ENCODE measurements around the gene TUBGCP3. TPM values are rescaled to one million over a fixed set of nuclear protein-coding genes. Genes with fewer than 3 reads are reported as not detected.
"Not testable (repeated sequence)": the region's sequence is repeated elsewhere in the genome, so short reads cannot be mapped to it uniquely, and the experiment has no call there.

The TUBGCP3 gene
- total RNA-seq, 1 experiment from 2014 or later, result 37.3 TPM

DNA sequence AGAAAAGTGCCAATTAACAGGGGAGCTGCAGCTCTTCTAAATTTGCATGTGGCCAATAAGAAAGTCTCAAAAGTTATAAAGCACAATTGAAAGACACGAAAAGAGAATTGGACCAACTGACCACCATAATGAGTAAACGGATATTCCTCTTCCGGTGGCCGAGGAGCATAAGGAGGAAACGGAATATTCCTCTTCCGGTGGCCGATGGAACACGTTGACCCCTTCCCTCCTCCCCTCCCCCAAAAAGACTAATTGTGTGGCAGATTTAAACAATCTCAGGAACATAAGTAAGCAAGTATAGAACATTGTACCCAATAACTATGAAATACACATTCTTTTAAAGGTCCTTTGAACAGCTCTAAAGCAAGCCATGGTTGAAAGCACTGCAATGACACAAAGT is 41.2 kb upstream of the TUBGCP3 start:
- H3K4me2 ChIP-seq (ENCODE audit: insufficient read depth, insufficient read length, low read length), result no peak overlapping the region
- no peaks in the 10 kb centered on the region for H3K36me3 Mint-ChIP-seq (ENCODE audit: insufficient read depth in 1 of 3, low read depth in 3 of 3)
- no peak for DNase-seq
- TF ChIP-seq CTCF (conservative IDR thresholded peaks at IDR 0.05), result no peak
- no peak overlapping the region for H3K4ac ChIP-seq (ENCODE audit: low read depth, low read length)
- no peak overlapping the region for H3K18ac ChIP-seq (ENCODE audit: insufficient read length, low read depth, low read length)
- H3K9me3 Mint-ChIP-seq, result no peaks in the 10 kb centered on the region
- no peaks in the 10 kb centered on the region for H3K23me2 ChIP-seq (ENCODE audit: insufficient read length, low read depth, low read length, poor library complexity, severe bottlenecking)
- no peak overlapping the region for H2BK12ac ChIP-seq (ENCODE audit: insufficient read length, low read depth, low read length)
- no peak overlapping the region for H4K91ac ChIP-seq (ENCODE audit: insufficient read length, low read depth, low read length)
- H3K9ac ChIP-seq (ENCODE audit: extremely low read depth, insufficient read length, low read length), result no peak overlapping the region
- no peaks in the 10 kb centered on the region for H3K9me3 ChIP-seq (ENCODE audit: control insufficient read depth, low read depth, low read length)
- no peaks in the 10 kb centered on the region for H3K79me2 ChIP-seq (ENCODE audit: insufficient read depth, low read length)
- no peak overlapping the region for H2BK20ac ChIP-seq (ENCODE audit: low read depth, low read length, poor library complexity, severe bottlenecking)
- H2BK15ac ChIP-seq (ENCODE audit: low read depth, low read length), result no peak overlapping the region
- H3K56ac ChIP-seq (ENCODE audit: insufficient read length, low read depth, low read length), result no peak overlapping the region
- no peak overlapping the region for H2BK120ac ChIP-seq (ENCODE audit: low read depth, low read length, poor library complexity, severe bottlenecking)
- no peak overlapping the region for H3K23ac ChIP-seq (ENCODE audit: insufficient read length, low read depth, low read length)
- H2AK5ac ChIP-seq (ENCODE audit: insufficient read length, low read length), result no peak overlapping the region
- H4K8ac ChIP-seq (replicated peaks; ENCODE audit: insufficient read length, low read depth, low read length), result no peak overlapping the region
- H4K20me1 ChIP-seq (ENCODE audit: control insufficient read depth, insufficient read depth, insufficient read length), result no peaks in the 10 kb centered on the region
- no peaks in the 10 kb centered on the region for H3K79me1 ChIP-seq (ENCODE audit: insufficient read depth, low read depth, low read length, poor library complexity, severe bottlenecking)
- peaks cover 35% of the 10 kb centered on the region for H3K27me3 Mint-ChIP-seq (ENCODE audit: low read depth)
- no CpG with 5 or more reads among the region's 8 CpGs for whole genome bisulfite sequencing (ENCODE audit: extremely low coverage, insufficient read length, low lambda C conversion rate)
- H3T11ph ChIP-seq (ENCODE audit: low read length), result no peak overlapping the region
- 0 out of 4 replicates have a peak, but pooled peaks cover 0 to 2% of the 10 kb centered on the region in 2 experiments for H3K4me1 Mint-ChIP-seq
- H4K5ac ChIP-seq (ENCODE audit: insufficient read length, low read depth, low read length), result no peak overlapping the region
- no peak overlapping the region for H3K4me3 Mint-ChIP-seq
- H3K4me1 ChIP-seq (ENCODE audit: insufficient read depth, low read length), result no peaks in the 10 kb centered on the region
- no peak overlapping the region for H3K14ac ChIP-seq (ENCODE audit: insufficient read depth, low read length)
- no peak overlapping the region for H3K27ac Mint-ChIP-seq
- no peak overlapping the region for H3K27ac ChIP-seq (ENCODE audit: insufficient read length, low read depth, low read length)
- H2AFZ ChIP-seq (ENCODE audit: low read length), result no peak overlapping the region
- no peaks in the 10 kb centered on the region for H3K27me3 ChIP-seq (ENCODE audit: insufficient read depth, low read length)
- H2BK5ac ChIP-seq (ENCODE audit: insufficient read length, low read length), result no peak overlapping the region

- H3K27me3 Mint-ChIP-seq (ENCODE audit: low read depth), result peaks cover 46% of the 10 kb centered on the region
- not testable (repeated sequence) for H3K56ac ChIP-seq (ENCODE audit: insufficient read length, low read depth, low read length); H3K4me1 Mint-ChIP-seq; H2AFZ ChIP-seq (ENCODE audit: low read length); H2BK15ac ChIP-seq (ENCODE audit: low read depth, low read length); H4K8ac ChIP-seq (replicated peaks; ENCODE audit: insufficient read length, low read depth, low read length); H3K27me3 ChIP-seq (ENCODE audit: insufficient read depth, low read length); H3K14ac ChIP-seq (ENCODE audit: insufficient read depth, low read length); H3K4ac ChIP-seq (ENCODE audit: low read depth, low read length); H2BK5ac ChIP-seq (ENCODE audit: insufficient read length, low read length); H3K18ac ChIP-seq (ENCODE audit: insufficient read length, low read depth, low read length); H3K36me3 Mint-ChIP-seq (ENCODE audit: insufficient read depth in 1 of 3, low read depth in 3 of 3); H3K79me2 ChIP-seq (ENCODE audit: insufficient read depth, low read length); H3K79me1 ChIP-seq (ENCODE audit: insufficient read depth, low read depth, low read length, poor library complexity, severe bottlenecking); H3K23me2 ChIP-seq (ENCODE audit: insufficient read length, low read depth, low read length, poor library complexity, severe bottlenecking); H3K23ac ChIP-seq (ENCODE audit: insufficient read length, low read depth, low read length); H4K5ac ChIP-seq (ENCODE audit: insufficient read length, low read depth, low read length); H2BK20ac ChIP-seq (ENCODE audit: low read depth, low read length, poor library complexity, severe bottlenecking); H3K9me3 Mint-ChIP-seq; H4K91ac ChIP-seq (ENCODE audit: insufficient read length, low read depth, low read length); H3K9ac ChIP-seq (ENCODE audit: extremely low read depth, insufficient read length, low read length); H3K4me3 Mint-ChIP-seq; H2BK120ac ChIP-seq (ENCODE audit: low read depth, low read length, poor library complexity, severe bottlenecking); DNase-seq; H3K27ac ChIP-seq (ENCODE audit: insufficient read length, low read depth, low read length); H3T11ph ChIP-seq (ENCODE audit: low read length); H3K27ac Mint-ChIP-seq; H2AK5ac ChIP-seq (ENCODE audit: insufficient read length, low read length); H3K4me1 ChIP-seq (ENCODE audit: insufficient read depth, low read length); H2BK12ac ChIP-seq (ENCODE audit: insufficient read length, low read depth, low read length); H3K4me2 ChIP-seq (ENCODE audit: insufficient read depth, insufficient read length, low read length); H3K9me3 ChIP-seq (ENCODE audit: control insufficient read depth, low read depth, low read length); H4K20me1 ChIP-seq (ENCODE audit: control insufficient read depth, insufficient read depth, insufficient read length)
- WGBS (ENCODE audit: extremely low coverage, insufficient read length, low lambda C conversion rate), result no CpG with 5 or more reads among the region's 1 CpG
These were observed 39.7 kb upstream of the TUBGCP3 start for GRCh38 chr13:112627613-112628012.

Measured in H9 (cell line).